Gastroesophageal sphincter (tissue), 3 donors: ENCODE results near the gene C18orf54.

Experiments
- CTCF ChIP-seq, 4 experiments: fragments of 200-600 bp in 2 of 4; fragments of 450-650 bp in 2 of 4; sonication (generic) in 1 of 4; IDR thresholded peaks; one replicate each; pipeline ENCODE4 v1.5.1; 2017 to 2019; ENCODE audit warnings: antibody characterized with exemption in 4 of 4, mild to moderate bottlenecking in 2 of 4, moderate library complexity in 2 of 4
- POLR2A ChIP-seq, 2 donors: fragments of 450-650 bp; IDR thresholded peaks; one replicate each; pipeline ENCODE4 v1.6.1; 2017; ENCODE audit warnings: antibody characterized with exemption in 2 of 2, mild to moderate bottlenecking in 2 of 2, moderate library complexity in 1 of 2
- POLR2AphosphoS5 ChIP-seq: sonication (generic); formaldehyde crosslinking; IDR thresholded peaks from one replicate; pipeline ENCODE4 v1.6.1; 2017; ENCODE audit warnings: antibody characterized with exemption

- TF ChIP-seq CTCF (IDR thresholded peaks at IDR 0.05) (no peak), POLR2A (IDR thresholded peaks at IDR 0.05) (no peak), POLR2AphosphoS5 (no peak)
Measured at GRCh38 chr18:54386043-54386442, 28.3 kb downstream of the C18orf54 start.
